ENCODE measurements around the gene EXPH5.

Gene EXPH5

GRCh38 chr11:108565653-108566052, 27.9 kb downstream of the EXPH5 start:
- ChIA-PET POLR2A (no interaction called here), CTCF (no interaction called here)
- 100% methylated on average over 3 of the region's 3 CpGs for WGBS (ENCODE audit: insufficient coverage)
- Histone ChIP-seq H3K4me3 (ENCODE audit: control insufficient read depth in 1 of 7, extremely low read depth in 1 of 7, insufficient read depth in 4 of 7, low read depth in 2 of 7, low read length in 6 of 7) (no peak overlapping the region), H3K9me3 (ENCODE audit: control extremely low read depth in 1 of 5, control insufficient read depth in 4 of 5, insufficient read depth in 2 of 5, low read depth in 1 of 5, low read length in 4 of 5) (no peaks in the 10 kb centered on the region), H3K36me3 (ENCODE audit: control insufficient read depth in 4 of 4, insufficient read depth in 4 of 4, low read length in 3 of 4) (no peaks in the 10 kb centered on the region), H3K27ac (ENCODE audit: insufficient read depth in 1 of 2, low read depth in 1 of 2, low read length in 2 of 2, poor library complexity in 1 of 2, severe bottlenecking in 2 of 2) (no peak overlapping the region), H3K27me3 (replicated peaks in 2 of 5; ENCODE audit: control insufficient read depth in 4 of 5, insufficient read depth in 5 of 5, low read length in 4 of 5) (no peaks in the 10 kb centered on the region), H3K4me1 (ENCODE audit: control extremely low read depth in 1 of 4, control insufficient read depth in 4 of 4, insufficient read depth in 4 of 4, low read length in 3 of 4) (peaks cover 0 to 6% (median 4%) of the 10 kb centered on the region in 4 experiments)
- no peak for DNase-seq

- Histone ChIP-seq H3K27ac (ENCODE audit: insufficient read depth in 1 of 2, low read depth in 1 of 2, low read length in 2 of 2, poor library complexity in 1 of 2, severe bottlenecking in 2 of 2) (no peak overlapping the region), H3K4me3 (ENCODE audit: control insufficient read depth in 1 of 7, extremely low read depth in 1 of 7, insufficient read depth in 4 of 7, low read depth in 2 of 7, low read length in 6 of 7) (no peak overlapping the region), H3K9me3 (ENCODE audit: control extremely low read depth in 1 of 5, control insufficient read depth in 4 of 5, insufficient read depth in 2 of 5, low read depth in 1 of 5, low read length in 4 of 5) (no peaks in the 10 kb centered on the region), H3K27me3 (replicated peaks in 2 of 5; ENCODE audit: control insufficient read depth in 4 of 5, insufficient read depth in 5 of 5, low read length in 4 of 5) (no peaks in the 10 kb centered on the region), H3K36me3 (ENCODE audit: control insufficient read depth in 4 of 4, insufficient read depth in 4 of 4, low read length in 3 of 4) (no peaks in the 10 kb centered on the region), H3K4me1 (ENCODE audit: control extremely low read depth in 1 of 4, control insufficient read depth in 4 of 4, insufficient read depth in 4 of 4, low read length in 3 of 4) (peaks cover 0 to 16% (median 7%) of the 10 kb centered on the region in 4 experiments)
- ChIA-PET POLR2A (no interaction called here), CTCF (interaction anchor here (1.2 kb wide), 1 partner anchor 11 kb away, joined by 3 read pairs; no protein-coding TSS in a partner anchor)
- WGBS (ENCODE audit: insufficient coverage) = 97% methylated on average over 5 of the region's 5 CpGs
- DNase-seq = no peak
Measured at GRCh38 chr11:108562746-108563581, 30.6 kb downstream of the EXPH5 start.

GRCh38 chr11:108561535-108561991, 32.0 kb downstream of the EXPH5 start:
- ChIA-PET POLR2A (no interaction called here), CTCF (no interaction called here)
- peak in 2 of 3 donors; percentile 9 to 24 for DNase-seq
- Histone ChIP-seq H3K4me3 (ENCODE audit: control insufficient read depth in 1 of 7, extremely low read depth in 1 of 7, insufficient read depth in 4 of 7, low read depth in 2 of 7, low read length in 6 of 7) (peak overlapping the region in 1 of 7 experiments; percentile 1), H3K9me3 (ENCODE audit: control extremely low read depth in 1 of 5, control insufficient read depth in 4 of 5, insufficient read depth in 2 of 5, low read depth in 1 of 5, low read length in 4 of 5) (no peaks in the 10 kb centered on the region), H3K27ac (ENCODE audit: insufficient read depth in 1 of 2, low read depth in 1 of 2, low read length in 2 of 2, poor library complexity in 1 of 2, severe bottlenecking in 2 of 2) (no peak overlapping the region), H3K27me3 (replicated peaks in 2 of 5; ENCODE audit: control insufficient read depth in 4 of 5, insufficient read depth in 5 of 5, low read length in 4 of 5) (no peaks in the 10 kb centered on the region), H3K36me3 (ENCODE audit: control insufficient read depth in 4 of 4, insufficient read depth in 4 of 4, low read length in 3 of 4) (no peaks in the 10 kb centered on the region), H3K4me1 (ENCODE audit: control extremely low read depth in 1 of 4, control insufficient read depth in 4 of 4, insufficient read depth in 4 of 4, low read length in 3 of 4) (peaks cover 0 to 16% (median 7%) of the 10 kb centered on the region in 4 experiments)
- WGBS (ENCODE audit: insufficient coverage) = 77% methylated on average over 1 of the region's 3 CpGs

- WGBS (ENCODE audit: insufficient coverage) = 100% methylated on average over 2 of the region's 2 CpGs
- no peak for DNase-seq
- CTCF ChIA-PET = no interaction called here
- Histone ChIP-seq H3K9me3 (ENCODE audit: control extremely low read depth in 1 of 5, control insufficient read depth in 4 of 5, insufficient read depth in 2 of 5, low read depth in 1 of 5, low read length in 4 of 5) (no peaks in the 10 kb centered on the region), H3K27ac (ENCODE audit: insufficient read depth in 1 of 2, low read depth in 1 of 2, low read length in 2 of 2, poor library complexity in 1 of 2, severe bottlenecking in 2 of 2) (no peak overlapping the region), H3K27me3 (replicated peaks in 2 of 5; ENCODE audit: control insufficient read depth in 4 of 5, insufficient read depth in 5 of 5, low read length in 4 of 5) (no peaks in the 10 kb centered on the region), H3K4me1 (ENCODE audit: control extremely low read depth in 1 of 4, control insufficient read depth in 4 of 4, insufficient read depth in 4 of 4, low read length in 3 of 4) (peaks cover 0 to 16% (median 7%) of the 10 kb centered on the region in 4 experiments), H3K36me3 (ENCODE audit: control insufficient read depth in 4 of 4, insufficient read depth in 4 of 4, low read length in 3 of 4) (no peaks in the 10 kb centered on the region), H3K4me3 (ENCODE audit: control insufficient read depth in 1 of 7, extremely low read depth in 1 of 7, insufficient read depth in 4 of 7, low read depth in 2 of 7, low read length in 6 of 7) (no peak overlapping the region)
- POLR2A ChIA-PET = no interaction called here
Measured at GRCh38 chr11:108559904-108560303, 33.7 kb downstream of the EXPH5 start.

- DNase-seq = peak in 2 of 3 donors; percentile 35 to 57
- ChIA-PET CTCF (no interaction called here), POLR2A (no interaction called here)
- Histone ChIP-seq H3K27ac (ENCODE audit: insufficient read depth in 1 of 2, low read depth in 1 of 2, low read length in 2 of 2, poor library complexity in 1 of 2, severe bottlenecking in 2 of 2) (no peak overlapping the region), H3K4me3 (ENCODE audit: control insufficient read depth in 1 of 7, extremely low read depth in 1 of 7, insufficient read depth in 4 of 7, low read depth in 2 of 7, low read length in 6 of 7) (no peak overlapping the region), H3K36me3 (ENCODE audit: control insufficient read depth in 4 of 4, insufficient read depth in 4 of 4, low read length in 3 of 4) (no peaks in the 10 kb centered on the region), H3K27me3 (replicated peaks in 2 of 5; ENCODE audit: control insufficient read depth in 4 of 5, insufficient read depth in 5 of 5, low read length in 4 of 5) (no peaks in the 10 kb centered on the region), H3K9me3 (ENCODE audit: control extremely low read depth in 1 of 5, control insufficient read depth in 4 of 5, insufficient read depth in 2 of 5, low read depth in 1 of 5, low read length in 4 of 5) (no peaks in the 10 kb centered on the region), H3K4me1 (ENCODE audit: control extremely low read depth in 1 of 4, control insufficient read depth in 4 of 4, insufficient read depth in 4 of 4, low read length in 3 of 4) (peaks cover 0 to 16% (median 7%) of the 10 kb centered on the region in 4 experiments)
- 20% methylated on average over 1 of the region's 2 CpGs for WGBS (ENCODE audit: insufficient coverage)
Measured at GRCh38 chr11:108559340-108559739, 34.2 kb downstream of the EXPH5 start.

GRCh38 chr11:108558222-108558621, 35.3 kb downstream of the EXPH5 start:
- no peak overlapping the region for H3K27ac ChIP-seq (ENCODE audit: insufficient read depth in 1 of 2, low read depth in 1 of 2, low read length in 2 of 2, poor library complexity in 1 of 2, severe bottlenecking in 2 of 2)
- POLR2A ChIA-PET = no interaction called here
- no peak overlapping the region for H3K4me3 ChIP-seq (ENCODE audit: control insufficient read depth in 1 of 7, extremely low read depth in 1 of 7, insufficient read depth in 4 of 7, low read depth in 2 of 7, low read length in 6 of 7)
- CTCF ChIA-PET = no interaction called here
- no peaks in the 10 kb centered on the region for H3K36me3 ChIP-seq (ENCODE audit: control insufficient read depth in 4 of 4, insufficient read depth in 4 of 4, low read length in 3 of 4)
- H3K9me3 ChIP-seq (ENCODE audit: control extremely low read depth in 1 of 5, control insufficient read depth in 4 of 5, insufficient read depth in 2 of 5, low read depth in 1 of 5, low read length in 4 of 5) = no peaks in the 10 kb centered on the region
- DNase-seq = no peak
- 100% methylated on average over 1 of the region's 2 CpGs for WGBS (ENCODE audit: insufficient coverage)
- H3K4me1 ChIP-seq (ENCODE audit: control extremely low read depth in 1 of 4, control insufficient read depth in 4 of 4, insufficient read depth in 4 of 4, low read length in 3 of 4) = peaks cover 0 to 16% (median 7%) of the 10 kb centered on the region in 4 experiments
- H3K27me3 ChIP-seq (replicated peaks in 2 of 5; ENCODE audit: control insufficient read depth in 4 of 5, insufficient read depth in 5 of 5, low read length in 4 of 5) = no peaks in the 10 kb centered on the region

GRCh38 chr11:108556019-108556418, 37.5 kb downstream of the EXPH5 start:
- Histone ChIP-seq H3K9me3 (ENCODE audit: control extremely low read depth in 1 of 5, control insufficient read depth in 4 of 5, insufficient read depth in 2 of 5, low read depth in 1 of 5, low read length in 4 of 5) (no peaks in the 10 kb centered on the region), H3K27me3 (replicated peaks in 2 of 5; ENCODE audit: control insufficient read depth in 4 of 5, insufficient read depth in 5 of 5, low read length in 4 of 5) (no peaks in the 10 kb centered on the region), H3K36me3 (ENCODE audit: control insufficient read depth in 4 of 4, insufficient read depth in 4 of 4, low read length in 3 of 4) (no peaks in the 10 kb centered on the region), H3K27ac (ENCODE audit: insufficient read depth in 1 of 2, low read depth in 1 of 2, low read length in 2 of 2, poor library complexity in 1 of 2, severe bottlenecking in 2 of 2) (no peak overlapping the region), H3K4me1 (ENCODE audit: control extremely low read depth in 1 of 4, control insufficient read depth in 4 of 4, insufficient read depth in 4 of 4, low read length in 3 of 4) (peaks cover 0 to 10% (median 3%) of the 10 kb centered on the region in 4 experiments), H3K4me3 (ENCODE audit: control insufficient read depth in 1 of 7, extremely low read depth in 1 of 7, insufficient read depth in 4 of 7, low read depth in 2 of 7, low read length in 6 of 7) (no peak overlapping the region)
- ChIA-PET POLR2A (no interaction called here), CTCF (no interaction called here)
- DNase-seq = no peak
- WGBS (ENCODE audit: insufficient coverage) = 100% methylated on average over 2 of the region's 2 CpGs
